GM21423 (cell line): Measurements from ENCODE around the gene CDH13.

Experiments used
- ATAC-seq: cut with Tn5 transposase; IDR thresholded peaks from one replicate; pipeline ENCODE4 v1.9.1; 2021; ENCODE audit warnings: mild to moderate bottlenecking, moderate library complexity; ENCODE audit not compliant: unreplicated experiment

CDH13 gene

GRCh38 chr16:83755391-83755790 is 1128.6 kb downstream of the CDH13 start:
- ATAC-seq, result no peak

DNA sequence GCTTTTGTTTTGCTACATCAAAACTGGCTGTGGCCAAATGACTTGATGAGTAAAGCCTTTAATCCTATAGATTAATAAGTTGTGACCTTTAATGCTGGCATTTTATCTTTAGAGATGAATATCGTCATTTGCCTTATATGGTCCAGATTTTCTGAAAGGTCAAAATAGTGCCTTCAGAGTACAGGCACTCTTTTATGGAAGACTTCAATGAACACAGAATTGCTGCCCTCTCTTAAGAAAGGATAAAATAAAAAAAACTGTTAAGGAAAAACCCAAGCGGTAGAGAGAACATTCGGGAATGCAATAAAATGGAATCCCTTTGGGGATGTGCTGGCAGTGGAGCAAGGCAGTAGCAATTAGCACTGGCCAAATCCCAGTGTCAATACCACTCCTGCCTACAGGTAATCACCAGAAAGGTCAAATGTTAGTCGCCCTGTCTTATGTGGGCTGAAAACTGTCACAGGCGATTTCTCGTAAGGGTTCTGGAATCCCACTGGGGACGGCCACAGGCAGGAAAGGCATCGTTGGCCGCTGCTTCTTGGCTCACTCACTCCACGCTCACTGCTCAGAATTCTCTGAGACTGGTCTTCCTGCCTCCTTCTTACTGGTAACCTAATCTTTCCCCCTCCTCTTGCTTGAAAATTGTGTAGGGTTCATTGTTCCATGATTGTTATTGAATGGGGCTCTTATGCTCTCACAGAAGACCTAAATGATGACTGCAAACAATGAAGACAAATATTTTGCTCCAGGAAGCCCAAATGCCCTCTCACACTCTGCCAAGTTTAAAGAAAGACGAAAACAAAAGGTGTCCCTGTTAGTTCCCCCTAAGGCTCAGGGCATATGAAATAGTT is 1135.6 kb downstream of the CDH13 start:
- no peak for ATAC-seq

DNA sequence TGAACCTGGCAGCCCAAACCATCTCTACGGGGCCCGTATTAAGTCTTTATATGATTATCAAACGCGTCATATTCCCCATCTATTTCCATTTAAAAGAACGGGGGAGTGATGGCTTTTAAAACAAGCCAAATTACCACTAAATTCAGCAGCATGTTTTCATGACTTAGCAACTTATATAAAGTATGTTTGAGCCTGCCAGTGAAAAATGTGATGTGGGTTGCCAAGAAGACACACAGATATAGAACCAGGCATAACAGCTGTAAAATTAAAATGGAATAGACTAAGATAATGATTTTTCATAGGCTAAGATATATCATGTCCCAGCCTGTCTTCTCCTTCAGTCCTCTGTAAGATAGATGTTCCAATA is 1136.2 kb downstream of the CDH13 start:
- ATAC-seq, result no peak

DNA sequence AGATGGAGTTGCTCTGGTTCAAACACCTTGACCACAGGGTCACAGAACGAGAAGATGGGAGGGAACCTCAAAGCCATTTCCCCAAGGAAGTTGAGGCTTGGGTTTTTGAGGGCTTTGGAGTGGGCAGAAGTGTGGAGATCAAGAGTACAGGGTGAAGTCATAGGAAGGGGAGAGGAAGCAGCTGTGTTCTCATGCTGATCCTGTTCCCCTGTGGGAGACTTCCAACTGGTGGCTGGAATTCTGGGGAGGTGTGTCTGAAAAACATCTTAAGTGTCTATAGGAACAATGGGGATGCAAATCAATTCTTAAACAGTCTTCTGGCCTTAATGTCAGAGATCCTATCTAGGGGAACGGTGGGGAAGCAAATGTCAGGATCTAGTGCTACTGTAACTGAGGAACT is 1142.2 kb downstream of the CDH13 start:
- no peak for ATAC-seq

DNA sequence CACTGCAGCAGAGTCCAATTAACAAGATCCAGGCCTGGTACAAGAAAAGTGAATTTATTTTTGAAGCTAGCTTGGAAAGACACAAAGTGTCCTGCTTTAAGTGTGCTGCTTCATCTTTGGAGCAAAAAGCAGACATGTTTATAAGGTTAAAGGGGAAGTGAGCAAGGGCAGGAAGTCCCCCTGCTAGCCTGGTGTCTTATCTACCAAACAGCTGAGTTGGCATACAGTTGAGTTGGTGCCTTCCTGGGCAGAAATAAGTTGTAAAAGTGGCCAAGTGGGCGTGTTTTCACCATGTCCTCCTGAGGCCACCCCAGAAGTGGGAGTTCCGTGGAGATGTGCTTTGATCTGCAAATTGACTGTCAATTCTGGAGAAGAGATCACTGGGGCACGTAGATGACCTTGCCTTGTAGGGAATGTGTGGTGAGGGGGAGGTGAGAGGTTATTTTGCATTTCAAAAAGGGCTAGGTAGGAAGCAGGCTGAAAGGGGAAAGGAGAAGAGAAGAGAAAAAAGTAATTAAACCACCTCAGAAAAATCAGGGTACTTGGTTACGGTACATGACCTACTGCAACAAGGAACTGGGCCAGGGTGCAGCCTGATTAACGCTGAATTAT is 1142.7 kb downstream of the CDH13 start:
- no peak for ATAC-seq

GRCh38 chr16:83771306-83771942 is 1144.7 kb downstream of the CDH13 start:
- no peak for ATAC-seq

DNA sequence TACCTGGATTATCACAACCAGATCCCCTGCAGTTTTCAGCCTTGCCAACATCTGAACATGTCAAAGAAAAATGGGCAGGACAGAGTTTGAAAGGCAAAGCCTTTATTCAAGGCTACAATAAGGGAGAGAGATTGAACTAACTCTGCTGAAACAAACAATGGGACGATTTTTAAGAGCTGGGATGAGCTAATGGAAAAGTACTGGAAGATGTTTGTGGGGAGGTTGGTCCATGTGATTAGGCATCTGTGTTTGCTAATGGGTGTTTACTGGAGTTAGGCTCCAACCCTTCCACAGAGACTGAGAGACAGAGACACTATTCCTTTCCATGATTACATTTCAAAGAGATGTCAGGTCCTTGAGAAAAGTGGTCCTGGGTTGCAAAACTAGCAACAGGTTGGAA is 1146.0 kb downstream of the CDH13 start:
- no peak for ATAC-seq

DNA sequence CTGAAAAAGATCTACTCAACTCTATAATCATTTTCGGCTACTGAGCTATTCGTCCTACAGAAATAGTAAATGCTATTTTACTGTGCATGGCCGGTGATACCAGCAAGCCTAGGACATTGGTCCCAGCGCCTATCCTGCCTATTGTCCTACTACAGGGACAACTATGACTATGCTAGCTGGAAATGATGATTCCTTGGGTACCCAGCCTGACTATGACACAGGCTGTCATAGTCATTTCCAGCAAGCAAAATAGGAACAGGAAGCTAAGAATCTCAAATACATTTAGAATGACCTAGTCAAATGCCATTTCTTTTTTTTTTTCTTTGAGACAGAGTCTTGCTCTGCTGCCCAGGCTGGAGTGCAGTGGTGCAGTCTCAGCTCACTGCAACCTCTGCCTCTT is 1147.3 kb downstream of the CDH13 start:
- no peak for ATAC-seq

DNA sequence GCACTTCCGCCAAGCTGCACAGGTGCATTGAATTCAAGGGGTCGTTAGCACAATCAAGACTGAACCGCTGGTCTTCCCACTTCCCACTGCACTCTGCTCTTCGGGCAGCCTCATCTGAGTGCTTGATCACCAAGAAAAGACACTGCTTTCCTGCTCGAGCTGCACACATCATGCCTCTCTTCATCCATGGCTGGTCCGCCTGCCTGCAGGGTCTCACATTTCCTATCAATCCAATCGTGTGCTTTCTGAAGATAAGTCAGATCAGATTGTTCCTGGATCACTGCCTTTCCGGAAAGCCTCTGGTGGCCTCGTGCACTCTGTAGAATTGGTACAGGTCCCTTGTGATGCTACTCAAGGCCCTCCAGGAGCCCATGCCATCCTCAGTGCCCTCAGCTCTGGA is 1150.2 kb downstream of the CDH13 start:
- no peak for ATAC-seq

DNA sequence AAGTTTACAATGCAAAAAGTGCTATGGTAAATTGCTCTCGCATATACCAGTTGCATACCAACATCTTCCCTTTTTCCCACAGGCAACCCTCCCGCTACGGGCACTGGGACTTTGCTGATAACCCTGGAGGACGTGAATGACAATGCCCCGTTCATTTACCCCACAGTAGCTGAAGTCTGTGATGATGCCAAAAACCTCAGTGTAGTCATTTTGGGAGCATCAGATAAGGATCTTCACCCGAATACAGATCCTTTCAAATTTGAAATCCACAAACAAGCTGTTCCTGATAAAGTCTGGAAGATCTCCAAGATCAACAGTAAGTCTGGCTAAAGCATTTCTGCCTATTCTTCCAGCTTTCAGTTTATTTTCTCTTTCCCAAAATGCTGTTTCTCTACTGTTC is 1153.1 kb downstream of the CDH13 start:
- ATAC-seq, result no peak

DNA sequence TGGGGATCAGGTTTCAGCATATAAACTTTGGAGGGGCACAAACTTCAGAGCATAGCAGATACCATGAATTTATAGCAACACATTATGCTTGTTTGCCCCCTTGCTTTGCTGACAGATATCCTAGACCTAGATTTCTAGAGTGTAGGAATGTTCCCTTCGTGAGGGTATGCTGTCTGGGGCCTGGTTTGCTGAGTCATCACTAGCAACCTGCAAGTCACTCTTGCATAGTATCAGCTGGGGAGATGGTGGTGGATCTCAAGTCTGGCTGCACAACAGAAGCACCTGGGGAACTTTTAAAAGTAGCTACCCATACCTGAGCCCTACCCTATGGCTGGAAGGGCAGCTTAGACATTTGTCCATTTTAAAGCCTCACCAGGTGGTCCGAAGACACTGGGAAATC is 1158.7 kb downstream of the CDH13 start:
- no peak for ATAC-seq

- no peak for ATAC-seq
Measured at GRCh38 chr16:83789642-83790401, 1163.1 kb downstream of the CDH13 start.

- no peak for ATAC-seq
Measured at GRCh38 chr16:83791916-83792315, 1165.1 kb downstream of the CDH13 start.

DNA sequence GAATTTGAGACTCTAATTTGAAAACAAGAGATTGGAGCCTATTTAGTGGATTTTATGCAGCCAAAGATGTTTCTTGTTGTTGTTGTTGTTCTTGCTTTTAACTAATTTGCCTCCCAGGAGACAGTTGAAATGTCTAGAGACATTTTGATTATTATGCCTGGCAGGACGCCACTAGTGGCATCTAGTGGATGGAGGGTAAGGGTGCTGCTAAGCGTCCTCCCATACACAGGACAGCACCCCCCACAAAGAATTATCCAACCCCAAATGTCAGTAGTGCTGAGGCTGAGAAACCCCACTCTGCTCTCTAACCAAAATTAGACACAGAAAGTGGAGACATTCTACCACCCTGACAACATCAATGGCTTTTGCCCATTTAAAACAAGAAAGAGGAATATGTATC is 1165.6 kb downstream of the CDH13 start:
- no peak for ATAC-seq

- no peak for ATAC-seq
Measured at GRCh38 chr16:83793179-83793578, 1166.4 kb downstream of the CDH13 start.

GRCh38 chr16:83794860-83795554 is 1168.2 kb downstream of the CDH13 start:
- ATAC-seq, result no peak

DNA sequence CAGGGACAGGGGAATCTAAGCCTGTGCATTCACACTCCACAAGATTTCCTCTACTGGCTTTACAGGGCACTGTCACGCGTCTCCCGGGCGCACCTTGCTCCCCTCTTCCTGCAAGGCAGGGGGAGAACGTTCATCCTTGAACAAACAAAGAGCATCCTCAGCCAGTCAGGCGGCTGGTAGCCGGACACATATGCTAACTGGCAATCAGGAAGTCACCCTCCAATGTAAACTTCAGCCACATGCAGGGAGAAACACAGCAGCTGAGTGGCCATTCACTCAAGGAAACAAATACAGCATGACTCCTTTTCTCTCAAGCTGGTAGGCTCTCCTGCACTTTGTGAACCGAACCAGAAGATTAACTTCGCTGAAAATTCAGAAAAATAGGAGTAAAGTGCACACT is 1170.2 kb downstream of the CDH13 start:
- no peak for ATAC-seq

DNA sequence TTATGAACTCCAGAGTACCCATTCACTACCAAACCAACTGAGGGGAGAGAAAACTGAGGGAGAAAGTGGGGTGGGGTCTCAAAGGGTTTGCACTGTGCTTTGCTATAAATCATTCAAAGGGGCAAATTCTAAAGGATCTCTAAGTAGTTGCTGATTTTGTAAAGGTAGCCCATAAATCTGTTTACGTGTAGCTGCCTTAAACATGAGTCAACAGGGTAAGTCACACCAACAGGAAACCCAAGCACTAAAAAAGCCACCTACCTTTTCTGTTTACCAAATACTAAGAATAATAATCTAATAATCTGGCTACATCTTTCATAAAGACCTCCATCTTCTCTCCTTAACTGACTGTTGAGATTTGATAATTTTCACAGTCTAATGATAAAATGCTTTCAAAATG is 1172.6 kb downstream of the CDH13 start:
- ATAC-seq, result no peak

DNA sequence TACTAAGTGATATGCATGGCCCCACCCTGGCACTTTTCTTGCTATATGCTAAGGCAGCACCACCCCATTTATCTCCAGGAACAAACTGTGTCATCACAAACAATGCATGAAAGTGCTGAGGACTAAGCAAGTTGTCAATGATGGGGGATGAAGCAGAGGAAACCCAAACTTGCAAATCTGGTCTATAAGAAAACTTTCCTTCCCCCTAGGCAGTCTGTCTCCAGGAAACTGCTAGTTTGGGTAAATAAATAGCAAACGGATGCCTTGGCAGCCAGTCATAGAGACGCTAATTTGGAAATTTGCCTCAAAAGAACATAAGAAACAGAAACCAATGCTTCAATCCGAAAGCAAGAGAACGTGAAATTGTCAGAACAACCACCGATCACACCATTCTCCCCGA is 1175.4 kb downstream of the CDH13 start:
- ATAC-seq, result peak; percentile 56

DNA sequence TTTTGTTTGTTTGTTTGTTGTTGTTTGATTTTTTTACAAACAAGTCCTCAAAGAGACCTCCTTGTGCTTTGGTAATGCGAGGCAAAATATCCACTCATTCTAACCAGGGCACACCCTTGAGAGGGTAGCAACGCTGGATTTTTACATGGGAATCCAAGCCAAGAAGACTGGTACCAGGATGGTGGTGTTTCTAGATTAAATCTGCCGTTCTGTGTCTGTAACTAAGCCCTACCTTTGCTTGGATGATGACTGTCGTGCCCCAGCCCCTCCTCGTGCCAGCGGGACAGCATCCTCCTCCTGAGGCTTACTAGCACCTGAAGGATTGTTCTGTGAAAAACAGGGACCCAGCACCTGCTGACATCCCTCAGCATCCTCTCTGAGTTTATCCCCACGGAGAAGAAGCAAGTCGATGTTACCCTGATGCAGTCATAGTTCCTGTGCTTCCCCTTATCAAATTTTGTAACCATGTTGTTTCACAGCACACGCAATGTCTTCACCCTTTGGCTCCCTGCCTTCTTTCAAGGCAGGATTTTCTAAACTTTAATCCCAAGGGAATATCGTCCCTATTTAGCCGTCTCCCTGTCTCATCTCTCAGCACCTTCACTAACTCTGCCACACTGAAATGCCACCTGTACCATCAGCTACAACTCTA is 1175.9 kb downstream of the CDH13 start:
- no peak for ATAC-seq
